Measurements from ENCODE around the gene EPB41L4B.

Gene EPB41L4B

GRCh38 chr9:109270441-109270840 lies 50.4 kb downstream of the EPB41L4B start:
- no peaks in the 10 kb centered on the region for H3K36me3 ChIP-seq (ENCODE audit: control insufficient read depth, insufficient read depth, low read length)
- no peak overlapping the region for H3K27ac ChIP-seq (ENCODE audit: low read depth, low read length, severe bottlenecking)
- H3K4me1 ChIP-seq (ENCODE audit: control insufficient read depth, insufficient read depth, low read length, poor library complexity, severe bottlenecking), result no peaks in the 10 kb centered on the region
- H3K9me3 ChIP-seq (ENCODE audit: control insufficient read depth, low read length), result peaks cover 14% of the 10 kb centered on the region
- no peak overlapping the region for H3K4me3 ChIP-seq (ENCODE audit: extremely low read depth, insufficient read depth, low read length, poor library complexity, severe bottlenecking)

- Histone ChIP-seq H3K36me3 (ENCODE audit: control insufficient read depth, insufficient read depth, low read length) (no peaks in the 10 kb centered on the region), H3K4me3 (ENCODE audit: extremely low read depth, insufficient read depth, low read length, poor library complexity, severe bottlenecking) (no peak overlapping the region), H3K27ac (ENCODE audit: low read depth, low read length, severe bottlenecking) (no peak overlapping the region), H3K9me3 (ENCODE audit: control insufficient read depth, low read length) (peaks cover 14% of the 10 kb centered on the region), H3K4me1 (ENCODE audit: control insufficient read depth, insufficient read depth, low read length, poor library complexity, severe bottlenecking) (no peaks in the 10 kb centered on the region)
- 79 to 85% methylated on average over 2 of the region's 5 CpGs for WGBS, 2 experiments (ENCODE audit: insufficient coverage in 2 of 2)
Measured at GRCh38 chr9:109269839-109270238, 51.0 kb downstream of the EPB41L4B start.

GRCh38 chr9:109269081-109269480 lies 51.8 kb downstream of the EPB41L4B start:
- peaks cover 14% of the 10 kb centered on the region for H3K9me3 ChIP-seq (ENCODE audit: control insufficient read depth, low read length)
- 88 to 94% methylated on average over 3 of the region's 3 CpGs for WGBS, 2 experiments (ENCODE audit: insufficient coverage in 2 of 2)
- H3K4me3 ChIP-seq (ENCODE audit: extremely low read depth, insufficient read depth, low read length, poor library complexity, severe bottlenecking), result no peak overlapping the region
- no peak overlapping the region for H3K27ac ChIP-seq (ENCODE audit: low read depth, low read length, severe bottlenecking)
- no peaks in the 10 kb centered on the region for H3K4me1 ChIP-seq (ENCODE audit: control insufficient read depth, insufficient read depth, low read length, poor library complexity, severe bottlenecking)
- H3K36me3 ChIP-seq (ENCODE audit: control insufficient read depth, insufficient read depth, low read length), result no peaks in the 10 kb centered on the region

GRCh38 chr9:109267555-109267954 lies 53.3 kb downstream of the EPB41L4B start:
- peaks cover 14% of the 10 kb centered on the region for H3K9me3 ChIP-seq (ENCODE audit: control insufficient read depth, low read length)
- WGBS, 2 experiments (ENCODE audit: insufficient coverage in 2 of 2), result 100% methylated on average over 1 of the region's 3 CpGs; no CpG with 5 or more reads in 1 of the 2 experiments
- no peak overlapping the region for H3K27ac ChIP-seq (ENCODE audit: low read depth, low read length, severe bottlenecking)
- no peak overlapping the region for H3K4me3 ChIP-seq (ENCODE audit: extremely low read depth, insufficient read depth, low read length, poor library complexity, severe bottlenecking)
- no peaks in the 10 kb centered on the region for H3K36me3 ChIP-seq (ENCODE audit: control insufficient read depth, insufficient read depth, low read length)
- H3K4me1 ChIP-seq (ENCODE audit: control insufficient read depth, insufficient read depth, low read length, poor library complexity, severe bottlenecking), result no peaks in the 10 kb centered on the region

GRCh38 chr9:109264877-109265587 lies 55.8 kb downstream of the EPB41L4B start:
- H3K4me1 ChIP-seq (ENCODE audit: control insufficient read depth, insufficient read depth, low read length, poor library complexity, severe bottlenecking), result no peaks in the 10 kb centered on the region
- no peak overlapping the region for H3K27ac ChIP-seq (ENCODE audit: low read depth, low read length, severe bottlenecking)
- 86 to 92% methylated on average over 12 of the region's 13 CpGs for WGBS, 2 experiments (ENCODE audit: insufficient coverage in 2 of 2)
- H3K36me3 ChIP-seq (ENCODE audit: control insufficient read depth, insufficient read depth, low read length), result no peaks in the 10 kb centered on the region
- H3K4me3 ChIP-seq (ENCODE audit: extremely low read depth, insufficient read depth, low read length, poor library complexity, severe bottlenecking), result no peak overlapping the region
- H3K9me3 ChIP-seq (ENCODE audit: control insufficient read depth, low read length), result peaks cover 14% of the 10 kb centered on the region

GRCh38 chr9:109263358-109263757 lies 57.5 kb downstream of the EPB41L4B start:
- H3K4me1 ChIP-seq (ENCODE audit: control insufficient read depth, insufficient read depth, low read length, poor library complexity, severe bottlenecking), result no peaks in the 10 kb centered on the region
- no peaks in the 10 kb centered on the region for H3K36me3 ChIP-seq (ENCODE audit: control insufficient read depth, insufficient read depth, low read length)
- H3K27ac ChIP-seq (ENCODE audit: low read depth, low read length, severe bottlenecking), result no peak overlapping the region
- no peak overlapping the region for H3K4me3 ChIP-seq (ENCODE audit: extremely low read depth, insufficient read depth, low read length, poor library complexity, severe bottlenecking)
- 100% methylated on average over 2 of the region's 3 CpGs; no CpG with 5 or more reads in 1 of the 2 experiments for WGBS, 2 experiments (ENCODE audit: insufficient coverage in 2 of 2)
- peaks cover 10% of the 10 kb centered on the region for H3K9me3 ChIP-seq (ENCODE audit: control insufficient read depth, low read length)

- WGBS, 2 experiments (ENCODE audit: insufficient coverage in 2 of 2), result 34 to 46% methylated on average over 8 of the region's 11 CpGs
- Histone ChIP-seq H3K4me3 (ENCODE audit: extremely low read depth, insufficient read depth, low read length, poor library complexity, severe bottlenecking) (no peak overlapping the region), H3K9me3 (ENCODE audit: control insufficient read depth, low read length) (no peaks in the 10 kb centered on the region), H3K4me1 (ENCODE audit: control insufficient read depth, insufficient read depth, low read length, poor library complexity, severe bottlenecking) (peaks cover 4% of the 10 kb centered on the region), H3K27ac (ENCODE audit: low read depth, low read length, severe bottlenecking) (no peak overlapping the region), H3K36me3 (ENCODE audit: control insufficient read depth, insufficient read depth, low read length) (no peaks in the 10 kb centered on the region)
Measured at GRCh38 chr9:109258481-109259302, 62.2 kb downstream of the EPB41L4B start.

- Histone ChIP-seq H3K9me3 (ENCODE audit: control insufficient read depth, low read length) (no peaks in the 10 kb centered on the region), H3K4me3 (ENCODE audit: extremely low read depth, insufficient read depth, low read length, poor library complexity, severe bottlenecking) (no peak overlapping the region), H3K27ac (ENCODE audit: low read depth, low read length, severe bottlenecking) (no peak overlapping the region), H3K4me1 (ENCODE audit: control insufficient read depth, insufficient read depth, low read length, poor library complexity, severe bottlenecking) (peaks cover 7% of the 10 kb centered on the region), H3K36me3 (ENCODE audit: control insufficient read depth, insufficient read depth, low read length) (no peaks in the 10 kb centered on the region)
- WGBS, 2 experiments (ENCODE audit: insufficient coverage in 2 of 2), result 95 to 98% methylated on average over 6 of the region's 10 CpGs
Measured at GRCh38 chr9:109256336-109256735, 64.5 kb downstream of the EPB41L4B start.

GRCh38 chr9:109255394-109255793 lies 65.5 kb downstream of the EPB41L4B start:
- no peak overlapping the region for H3K4me3 ChIP-seq (ENCODE audit: extremely low read depth, insufficient read depth, low read length, poor library complexity, severe bottlenecking)
- 92 to 94% methylated on average over 14 to 15 of the region's 15 CpGs for WGBS, 2 experiments (ENCODE audit: insufficient coverage in 2 of 2)
- H3K27ac ChIP-seq (ENCODE audit: low read depth, low read length, severe bottlenecking), result no peak overlapping the region
- peaks cover 11% of the 10 kb centered on the region for H3K4me1 ChIP-seq (ENCODE audit: control insufficient read depth, insufficient read depth, low read length, poor library complexity, severe bottlenecking)
- H3K36me3 ChIP-seq (ENCODE audit: control insufficient read depth, insufficient read depth, low read length), result no peaks in the 10 kb centered on the region
- no peaks in the 10 kb centered on the region for H3K9me3 ChIP-seq (ENCODE audit: control insufficient read depth, low read length)

GRCh38 chr9:109254317-109254716 lies 66.5 kb downstream of the EPB41L4B start:
- 100% methylated on average over 1 of the region's 4 CpGs; no CpG with 5 or more reads in 1 of the 2 experiments for WGBS, 2 experiments (ENCODE audit: insufficient coverage in 2 of 2)
- H3K27ac ChIP-seq (ENCODE audit: low read depth, low read length, severe bottlenecking), result no peak overlapping the region
- H3K4me1 ChIP-seq (ENCODE audit: control insufficient read depth, insufficient read depth, low read length, poor library complexity, severe bottlenecking), result peaks cover 11% of the 10 kb centered on the region
- H3K9me3 ChIP-seq (ENCODE audit: control insufficient read depth, low read length), result no peaks in the 10 kb centered on the region
- H3K4me3 ChIP-seq (ENCODE audit: extremely low read depth, insufficient read depth, low read length, poor library complexity, severe bottlenecking), result no peak overlapping the region
- no peaks in the 10 kb centered on the region for H3K36me3 ChIP-seq (ENCODE audit: control insufficient read depth, insufficient read depth, low read length)
